GM12878 (cell line): ENCODE measurements around the gene PDE9A. TPM values are rescaled to one million over a fixed set of nuclear protein-coding genes. Genes with fewer than 3 reads are reported as not detected.

Experiments used
- ATAC-seq: fragments of 200-7000 bp; cut with Tn5 transposase; 3 replicates; pipeline ENCODE4 v1.9.1; 2020; ENCODE audit warnings: mild to moderate bottlenecking, moderate library complexity
- BruUV-seq: library from RNA; stranded (reverse); fragments of 400-500 nt; replicated peaks from 2 replicates; lab custom pipeline; 2021; lab: Mats Ljungman, UMichigan
- CTCF ChIA-PET: fragments of 300-600 bp; sonication (Branson Sonifier 250); formaldehyde crosslinking; extraction: SDS; loops from one replicate; lab custom pipeline; 2021; ENCODE audit warnings: inconsistent platforms; lab: Yijun Ruan, JAX
- POLR2A ChIA-PET: fragments of 350-600 bp; formaldehyde crosslinking; extraction: SDS; loops from one replicate; lab custom pipeline; 2021; ENCODE audit warnings: inconsistent platforms; lab: Charles Lee
- RAD21 ChIA-PET: fragments of 300-600 bp; sonication (Branson Sonifier 250); formaldehyde crosslinking; loops from one replicate; lab custom pipeline; 2023; ENCODE audit warnings: antibody characterized with exemption; ENCODE audit not compliant: unreplicated experiment; lab: Charles Lee
- SMC1A ChIA-PET: fragments of 300-600 bp; sonication (Branson Sonifier 250); formaldehyde crosslinking; loops from one replicate; lab custom pipeline; 2023; ENCODE audit not compliant: unreplicated experiment, uncharacterized antibody; lab: Charles Lee
- DNase-seq: peaks from one replicate; pipeline ENCODE4 v3.0.0-alpha.2; 2011; ENCODE audit warnings: low read depth, low spot score
- FAIRE-seq: peaks from 3 replicates; lab custom pipeline; 2011; peaks lifted over from hg19 to GRCh38; lab: Jason Lieb, UNC
- H2AFZ ChIP-seq: 2 replicates; pipeline ENCODE4 v1.6.0; 2011; ENCODE audit warnings: low read depth, low read length, control low read depth; ENCODE audit not compliant: control insufficient read depth
- H3K27ac ChIP-seq: 2 replicates; pipeline ENCODE4 v1.5.1; 2011; ENCODE audit warnings: control low read depth; ENCODE audit not compliant: control insufficient read depth, insufficient read depth
- H3K27me3 ChIP-seq, 2 experiments: replicated peaks in 1 of 2; 2 replicates each; pipeline versions ENCODE4 v1.6.0 to v1.6.1; 2011; ENCODE audit warnings: low read length in 1 of 2; ENCODE audit not compliant: control insufficient read depth in 2 of 2, insufficient read depth in 2 of 2
- H3K36me3 ChIP-seq, 2 experiments: 2 replicates each; pipeline ENCODE4 v1.5.1; 2011; ENCODE audit warnings: low read length in 1 of 2; ENCODE audit not compliant: control insufficient read depth in 2 of 2, insufficient read depth in 2 of 2
- H3K4me1 ChIP-seq: 2 replicates; pipeline ENCODE4 v1.6.1; 2011; ENCODE audit warnings: mild to moderate bottlenecking, low read length, moderate library complexity, mixed read lengths; ENCODE audit not compliant: control insufficient read depth, insufficient read depth
- H3K4me2 ChIP-seq: 2 replicates; pipeline ENCODE4 v1.6.0; 2011; ENCODE audit warnings: control low read depth; ENCODE audit not compliant: control insufficient read depth, insufficient read depth
- H3K4me3 ChIP-seq: fragments of 200-600 bp; sonication (generic); 2 replicates; pipeline ENCODE4 v1.5.1; 2016
- H3K79me2 ChIP-seq: 2 replicates; pipeline ENCODE4 v1.6.0; 2011; ENCODE audit warnings: low read length; ENCODE audit not compliant: control insufficient read depth, insufficient read depth
- H3K9ac ChIP-seq: 2 replicates; pipeline ENCODE4 v1.8.0; 2011; ENCODE audit warnings: low read length, control low read depth, mixed read lengths; ENCODE audit not compliant: control insufficient read depth, insufficient read depth
- H3K9me3 ChIP-seq: replicated peaks from 3 replicates; pipeline ENCODE4 v1.5.1; 2011; ENCODE audit warnings: mild to moderate bottlenecking, low read length; ENCODE audit not compliant: control insufficient read depth, insufficient read depth
- H4K20me1 ChIP-seq: 2 replicates; pipeline ENCODE4 v1.6.0; 2011; ENCODE audit not compliant: control insufficient read depth, insufficient read depth
- FOXM1 ChIP-seq: IDR thresholded peaks from 2 replicates; pipeline ENCODE4 v1.6.1; 2012; ENCODE audit warnings: low read depth, mild to moderate bottlenecking, inconsistent platforms, low read length, moderate library complexity
- KLF5 ChIP-seq: fragments of 450-650 bp; IDR thresholded peaks from 2 replicates; pipeline ENCODE4 v1.6.1; 2014; ENCODE audit warnings: mild to moderate bottlenecking; ENCODE audit not compliant: partially characterized antibody
- MEF2A ChIP-seq: IDR thresholded peaks from 2 replicates; pipeline ENCODE4 v1.6.1; 2011; ENCODE audit warnings: low read depth, mild to moderate bottlenecking, low read length, moderate library complexity; ENCODE audit not compliant: insufficient read depth
- MEF2B ChIP-seq: fragments of 450-650 bp; IDR thresholded peaks from 2 replicates; pipeline ENCODE4 v1.6.1; 2018; ENCODE audit warnings: mild to moderate bottlenecking, moderate library complexity; ENCODE audit not compliant: partially characterized antibody, poor library complexity, severe bottlenecking
- NBN ChIP-seq: fragments of 450-650 bp; IDR thresholded peaks from 2 replicates; pipeline ENCODE4 v1.6.1; 2016
- NFYB ChIP-seq: IDR thresholded peaks from 2 replicates; pipeline ENCODE4 v1.6.1; 2011; ENCODE audit warnings: low read depth, mild to moderate bottlenecking, low read length, improper control_type of control experiment, moderate library complexity; ENCODE audit not compliant: insufficient read depth
- POU2F2 ChIP-seq: IDR thresholded peaks from 3 replicates; pipeline ENCODE4 v1.6.1; 2011; ENCODE audit warnings: low read depth, mild to moderate bottlenecking, low read length, borderline replicate concordance
- TCF7 ChIP-seq: IDR thresholded peaks from 2 replicates; pipeline ENCODE4 v1.6.1; 2014; ENCODE audit warnings: antibody characterized with exemption, borderline replicate concordance
- WGBS: methylation state at CpG from one replicate; pipeline ENCODE4 v1.1.6; 2016; ENCODE audit warnings: low lambda C conversion rate; ENCODE audit not compliant: insufficient replicate concordance, insufficient coverage; ENCODE audit errors: missing lambda C conversion rate; 5-methylcytosine and 5-hydroxymethylcytosine counted together
- in situ Hi-C: fragments of 300-500 bp; cut with MboI; formaldehyde crosslinking; loops from 9 replicates; pipeline ENCODE4 v1.14.3; 2018; ENCODE audit warnings: mixed read lengths
- intact Hi-C: fragments of 100-400 bp; cut with micrococcal nuclease; formaldehyde crosslinking; loops from one replicate; pipeline ENCODE4 v1.14.2; 2022; ENCODE audit not compliant: unreplicated experiment
- polyA plus RNA-seq, 11 experiments: library from polyadenylated mRNA; depleted of rRNA in 4 of 11; unstranded in 6 of 11; stranded (reverse) in 5 of 11; fragments of >200 nt; fragmentation: Nextera tagmentation in 4 of 11; fragmentation: Illumina TruSeq in 1 of 11; extraction: Ambion mirVana in 4 of 11; extraction: Trizol in 1 of 11; gene quantifications; 1 replicate in 1 of 11; 2 replicates in 10 of 11; pipeline versions ENCODE4 v1.2.1 to v1.2.3, GENCODE V29; 2011 to 2016; ENCODE audit warnings: inconsistent platforms in 2 of 11, missing spikeins in 2 of 11, low read depth in 1 of 11
- total RNA-seq, 4 experiments: library from RNA; depleted of rRNA in 3 of 4; stranded (reverse); fragments of >200 nt in 3 of 4; fragmentation: Illumina TruSeq in 1 of 4; extraction: Trizol in 1 of 4; gene quantifications; 2 replicates each; pipeline versions ENCODE4 v1.2.1 to v1.2.3, GENCODE V29; 2013 to 2021
- TF ChIP-seq, protein P1 (sequence below): fragments of 450-650 bp; IDR thresholded peaks from 2 replicates; pipeline ENCODE4 v1.6.1; 2016; ENCODE audit warnings: mild to moderate bottlenecking
- TF ChIP-seq, protein P2 (sequence below): IDR thresholded peaks from 2 replicates; pipeline ENCODE4 v1.6.1; 2011; ENCODE audit warnings: borderline replicate concordance, low read depth, mild to moderate bottlenecking, moderate library complexity, mixed read lengths, low read length; ENCODE audit not compliant: insufficient read depth; ENCODE audit errors: extremely low read length
- TF ChIP-seq, protein P3 (sequence below), 3 experiments: IDR thresholded peaks in 2 of 3; conservative IDR thresholded peaks in 1 of 3; 2 replicates each; pipeline ENCODE4 v1.5.1; 2011; ENCODE audit warnings: low read depth in 3 of 3, low read length in 3 of 3, mild to moderate bottlenecking in 3 of 3, control low read depth in 2 of 3, moderate library complexity in 2 of 3, inconsistent platforms in 1 of 3, mixed read lengths in 1 of 3; ENCODE audit not compliant: control insufficient read depth in 2 of 3, insufficient read depth in 1 of 3; ENCODE audit errors: extremely low read depth in 1 of 3

The PDE9A gene
- total and polyA plus RNA-seq, 10 of the 15 experiments (the other 5 are each of a cell fraction or from before 2014, with no cell fraction given), result 0.08 to 0.45 (median 0.20) TPM; not detected in 1

DNA sequence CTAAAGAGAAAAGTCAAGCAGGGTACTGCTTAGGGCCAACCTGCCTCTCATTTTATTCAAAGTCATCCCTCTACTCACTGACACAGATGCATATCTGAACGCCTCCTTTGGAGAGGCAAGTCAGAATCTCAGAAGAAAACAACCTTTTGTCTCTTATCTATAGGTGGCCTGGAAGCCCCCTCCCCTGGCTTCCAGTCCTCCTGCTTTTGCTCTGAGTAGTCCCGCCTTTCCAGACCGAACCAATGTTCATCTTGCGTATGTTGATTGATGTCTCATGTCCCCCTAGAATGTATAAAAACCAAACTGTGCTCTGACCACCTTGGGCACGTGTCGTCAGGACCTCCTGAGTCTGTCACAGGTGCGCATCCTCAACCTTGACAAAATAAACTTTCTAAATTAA, 144.1 kb downstream of the PDE9A start:
- H3K4me1 ChIP-seq, result peaks cover 11% of the 10 kb centered on the region
- no peak for FAIRE-seq
- no peaks in the 10 kb centered on the region for H3K27me3 ChIP-seq
- no peaks in the 10 kb centered on the region for H3K79me2 ChIP-seq
- WGBS, result 59% methylated on average over 7 of the region's 7 CpGs
- ChIA-PET CTCF (no interaction called here), RAD21 (no interaction called here), POLR2A (no interaction called here), SMC1A (no interaction called here)
- no peak overlapping the region for H3K9ac ChIP-seq
- H3K27ac ChIP-seq, result no peak overlapping the region
- TF ChIP-seq, protein P1, sequence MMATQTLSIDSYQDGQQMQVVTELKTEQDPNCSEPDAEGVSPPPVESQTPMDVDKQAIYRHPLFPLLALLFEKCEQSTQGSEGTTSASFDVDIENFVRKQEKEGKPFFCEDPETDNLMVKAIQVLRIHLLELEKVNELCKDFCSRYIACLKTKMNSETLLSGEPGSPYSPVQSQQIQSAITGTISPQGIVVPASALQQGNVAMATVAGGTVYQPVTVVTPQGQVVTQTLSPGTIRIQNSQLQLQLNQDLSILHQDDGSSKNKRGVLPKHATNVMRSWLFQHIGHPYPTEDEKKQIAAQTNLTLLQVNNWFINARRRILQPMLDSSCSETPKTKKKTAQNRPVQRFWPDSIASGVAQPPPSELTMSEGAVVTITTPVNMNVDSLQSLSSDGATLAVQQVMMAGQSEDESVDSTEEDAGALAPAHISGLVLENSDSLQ, result no peak
- TF ChIP-seq NBN, result no peak
- TF ChIP-seq TCF7, result no peak
- no peak for TF ChIP-seq POU2F2
- no peak for TF ChIP-seq MEF2B
- TF ChIP-seq NFYB, result no peak
- TF ChIP-seq, protein P2, sequence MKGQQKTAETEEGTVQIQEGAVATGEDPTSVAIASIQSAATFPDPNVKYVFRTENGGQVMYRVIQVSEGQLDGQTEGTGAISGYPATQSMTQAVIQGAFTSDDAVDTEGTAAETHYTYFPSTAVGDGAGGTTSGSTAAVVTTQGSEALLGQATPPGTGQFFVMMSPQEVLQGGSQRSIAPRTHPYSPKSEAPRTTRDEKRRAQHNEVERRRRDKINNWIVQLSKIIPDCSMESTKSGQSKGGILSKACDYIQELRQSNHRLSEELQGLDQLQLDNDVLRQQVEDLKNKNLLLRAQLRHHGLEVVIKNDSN, result no peak
- TF ChIP-seq KLF5, result no peak
- no peak for TF ChIP-seq MEF2A
- no peak for TF ChIP-seq FOXM1
- TF ChIP-seq, protein P3, sequence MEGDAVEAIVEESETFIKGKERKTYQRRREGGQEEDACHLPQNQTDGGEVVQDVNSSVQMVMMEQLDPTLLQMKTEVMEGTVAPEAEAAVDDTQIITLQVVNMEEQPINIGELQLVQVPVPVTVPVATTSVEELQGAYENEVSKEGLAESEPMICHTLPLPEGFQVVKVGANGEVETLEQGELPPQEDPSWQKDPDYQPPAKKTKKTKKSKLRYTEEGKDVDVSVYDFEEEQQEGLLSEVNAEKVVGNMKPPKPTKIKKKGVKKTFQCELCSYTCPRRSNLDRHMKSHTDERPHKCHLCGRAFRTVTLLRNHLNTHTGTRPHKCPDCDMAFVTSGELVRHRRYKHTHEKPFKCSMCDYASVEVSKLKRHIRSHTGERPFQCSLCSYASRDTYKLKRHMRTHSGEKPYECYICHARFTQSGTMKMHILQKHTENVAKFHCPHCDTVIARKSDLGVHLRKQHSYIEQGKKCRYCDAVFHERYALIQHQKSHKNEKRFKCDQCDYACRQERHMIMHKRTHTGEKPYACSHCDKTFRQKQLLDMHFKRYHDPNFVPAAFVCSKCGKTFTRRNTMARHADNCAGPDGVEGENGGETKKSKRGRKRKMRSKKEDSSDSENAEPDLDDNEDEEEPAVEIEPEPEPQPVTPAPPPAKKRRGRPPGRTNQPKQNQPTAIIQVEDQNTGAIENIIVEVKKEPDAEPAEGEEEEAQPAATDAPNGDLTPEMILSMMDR (IDR thresholded peaks at IDR 0.05 in 2 of 3, conservative IDR thresholded peaks at IDR 0.05 in 1 of 3; ENCODE audit: control insufficient read depth in 2 of 3, extremely low read depth in 1 of 3, insufficient read depth in 1 of 3, low read depth in 3 of 3, low read length in 3 of 3), result no peak
- intact Hi-C loops (no loop called here), in situ Hi-C loops (no loop called here)
- no peaks in the 10 kb centered on the region for H3K36me3 ChIP-seq
- H3K4me3 ChIP-seq, result no peak overlapping the region
- H4K20me1 ChIP-seq, result no peaks in the 10 kb centered on the region
- H3K9me3 ChIP-seq, result no peaks in the 10 kb centered on the region
- no peak for ATAC-seq
- BruUV-seq, result no TSS peak
- no peak for DNase-seq
- no peak overlapping the region for H2AFZ ChIP-seq
- no peak overlapping the region for H3K4me2 ChIP-seq
